Measurements from ENCODE around the gene STAT5B. TPM values are rescaled to one million over a fixed set of nuclear protein-coding genes. Genes with fewer than 3 reads are reported as not detected.
"Not testable (repeated sequence)": the region's sequence is repeated elsewhere in the genome, so short reads cannot be mapped to it uniquely, and the experiment has no call there.

Gene STAT5B
- total RNA-seq, 1 donor from 2014 or later = 156 TPM

- intact Hi-C loops (cut with micrococcal nuclease) = loop anchor here (1.0 to 5.0 kb wide), 2 partner anchors 23 to 89 kb away; partner anchors contain the start of gene KCNH4
Observed at GRCh38 chr17:42271006-42271778, 5.0 kb downstream of the STAT5B start.

DNA sequence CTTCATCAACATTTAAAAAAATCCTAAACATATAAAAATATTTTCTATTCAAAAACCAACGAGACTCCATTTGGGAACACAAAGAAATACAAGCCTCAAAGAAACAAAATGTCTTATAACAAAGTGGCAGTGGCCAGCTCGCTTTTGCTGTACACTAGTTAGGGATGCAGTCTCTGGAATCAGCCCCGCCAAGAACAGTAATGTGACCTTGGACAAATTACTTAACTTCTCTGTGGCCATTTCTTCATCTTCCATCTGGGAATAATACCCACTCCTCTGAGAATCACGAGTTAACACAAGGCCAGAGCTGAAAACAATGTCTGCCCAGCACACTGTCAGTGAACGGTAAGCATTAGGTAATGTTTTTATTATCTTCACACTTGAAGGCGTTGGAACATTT lies 5.6 kb downstream of the STAT5B start:
- intact Hi-C loops (cut with micrococcal nuclease) = loop anchor here (5.0 kb wide), 1 partner anchor 88 kb away; the partner anchor contains the start of gene KCNH4

DNA sequence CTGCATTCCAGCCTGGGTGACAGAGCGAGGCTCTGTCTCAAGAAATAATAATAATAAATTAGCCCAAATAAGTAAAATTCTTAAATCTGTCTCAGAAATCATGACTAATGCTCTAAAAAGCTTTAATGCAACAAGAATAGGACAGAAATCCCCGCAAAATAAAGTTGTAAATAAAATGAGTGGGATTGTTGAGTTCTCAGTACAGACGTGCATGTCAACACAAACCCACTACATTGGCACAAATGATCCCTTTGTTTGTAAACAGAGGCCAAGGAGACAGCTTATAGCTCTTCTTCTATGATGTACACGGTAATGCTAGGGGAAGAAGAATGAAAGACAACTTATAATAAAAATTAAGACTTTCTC lies 6.0 kb downstream of the STAT5B start:
- intact Hi-C loops (cut with micrococcal nuclease) = loop anchor here (5.0 kb wide), 1 partner anchor 88 kb away; the partner anchor contains the start of gene KCNH4

DNA sequence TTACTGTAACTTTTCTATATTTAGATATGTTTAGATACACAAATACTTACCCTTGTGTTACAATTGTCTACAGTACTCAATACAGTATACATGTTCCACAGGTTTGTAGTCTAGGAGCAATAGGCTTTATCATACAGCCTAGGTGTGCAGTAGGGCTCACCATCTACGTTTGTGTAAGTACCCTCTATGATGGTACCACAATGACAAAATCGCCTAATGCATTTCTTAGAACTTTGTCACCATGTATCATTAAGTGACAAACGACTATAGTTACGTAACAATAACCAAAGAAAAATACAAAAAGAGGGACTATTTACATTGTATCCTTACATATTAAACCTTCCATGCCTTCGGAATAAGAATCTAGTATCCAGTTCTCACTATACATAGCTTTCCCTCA lies 8.0 kb downstream of the STAT5B start:
- intact Hi-C loops (cut with micrococcal nuclease) = no loop called here

- intact Hi-C loops (cut with micrococcal nuclease) = loop anchor here (1.0 kb wide), 2 partner anchors 8 to 17 kb away; no protein-coding TSS in a partner anchor
Observed at GRCh38 chr17:42266918-42267766, 9.0 kb downstream of the STAT5B start.

DNA sequence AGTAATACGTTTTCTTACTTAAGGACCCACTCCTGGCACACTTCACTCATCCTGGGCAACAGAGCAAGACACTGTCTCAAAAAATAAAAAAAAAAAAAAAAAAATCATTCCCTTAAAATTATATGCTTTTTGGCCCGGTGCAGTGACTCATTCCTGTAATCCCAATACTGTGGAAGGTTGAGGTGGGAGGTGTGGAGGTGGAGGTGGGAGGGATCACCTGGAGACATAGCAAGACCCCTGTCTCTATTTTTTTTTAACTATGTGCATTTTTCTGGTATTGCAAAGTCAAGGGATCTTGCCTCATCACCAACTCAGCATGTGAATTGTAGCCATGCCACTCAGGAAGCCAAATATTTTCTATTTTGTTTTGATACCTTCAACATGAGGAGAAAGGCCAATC lies 9.7 kb downstream of the STAT5B start:
- intact Hi-C loops (cut with micrococcal nuclease) = loop anchor here (1.0 kb wide), 1 partner anchor 16 kb away; no protein-coding TSS in a partner anchor

DNA sequence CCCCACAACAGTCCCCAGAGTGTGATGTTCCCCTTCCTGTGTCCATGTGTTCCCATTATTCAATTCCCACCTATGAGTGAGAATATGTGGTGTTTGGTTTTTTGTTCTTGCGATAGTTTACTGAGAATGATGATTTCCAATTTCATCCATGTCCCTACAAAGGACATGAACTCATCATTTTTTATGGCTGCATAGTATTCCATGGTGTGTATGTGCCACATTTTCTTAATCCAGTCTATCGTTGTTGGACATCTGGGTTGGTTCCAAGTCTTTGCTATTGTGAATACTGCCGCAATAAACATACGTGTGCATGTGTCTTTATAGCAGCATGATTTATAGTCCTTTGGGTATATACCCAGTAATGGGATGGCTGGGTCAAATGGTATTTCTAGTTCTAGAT lies 11.8 kb downstream of the STAT5B start:
- intact Hi-C loops (cut with micrococcal nuclease) = not testable (repeated sequence)

DNA sequence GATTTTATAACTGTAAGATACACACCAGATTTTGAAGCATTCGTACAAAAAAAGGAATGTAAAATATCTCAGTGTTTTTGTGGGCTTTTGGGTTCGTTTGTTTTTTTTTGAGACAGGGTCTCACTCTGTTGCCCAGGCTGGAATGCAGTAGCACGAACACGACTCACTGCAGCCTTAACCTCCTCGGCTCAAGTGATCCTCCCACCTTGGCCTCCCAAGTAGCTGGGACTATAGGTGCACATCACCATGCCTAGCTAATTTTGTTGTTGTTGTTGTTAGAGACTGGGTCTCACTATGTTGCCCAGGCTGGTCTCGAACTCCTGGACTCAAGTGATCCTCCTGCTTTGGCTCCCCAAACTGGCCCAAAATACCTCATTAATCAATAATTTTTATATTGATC lies 15.9 kb downstream of the STAT5B start:
- intact Hi-C loops (cut with micrococcal nuclease) = no loop called here

GRCh38 chr17:42255445-42255844 lies 20.7 kb downstream of the STAT5B start:
- intact Hi-C loops (cut with micrococcal nuclease) = no loop called here

DNA sequence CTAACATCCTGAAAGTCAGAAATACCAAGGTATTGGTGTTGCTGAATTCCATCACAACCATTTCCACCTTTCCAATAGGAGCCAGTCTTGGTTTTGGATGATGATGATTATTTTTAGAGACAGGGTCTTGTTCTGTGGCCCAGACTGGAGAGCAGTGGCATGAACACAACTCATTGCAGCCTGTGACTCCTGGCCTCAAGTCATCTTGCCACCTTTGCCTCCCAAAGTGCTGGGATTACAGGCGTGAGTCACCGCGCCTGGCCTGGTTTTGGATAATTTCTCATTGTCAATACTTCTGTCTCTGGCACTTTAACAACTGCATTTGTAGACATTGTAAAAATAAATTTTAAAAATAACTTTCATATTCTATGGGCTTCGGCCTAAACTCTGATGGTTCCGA lies 22.6 kb downstream of the STAT5B start:
- intact Hi-C loops (cut with micrococcal nuclease) = no loop called here

DNA sequence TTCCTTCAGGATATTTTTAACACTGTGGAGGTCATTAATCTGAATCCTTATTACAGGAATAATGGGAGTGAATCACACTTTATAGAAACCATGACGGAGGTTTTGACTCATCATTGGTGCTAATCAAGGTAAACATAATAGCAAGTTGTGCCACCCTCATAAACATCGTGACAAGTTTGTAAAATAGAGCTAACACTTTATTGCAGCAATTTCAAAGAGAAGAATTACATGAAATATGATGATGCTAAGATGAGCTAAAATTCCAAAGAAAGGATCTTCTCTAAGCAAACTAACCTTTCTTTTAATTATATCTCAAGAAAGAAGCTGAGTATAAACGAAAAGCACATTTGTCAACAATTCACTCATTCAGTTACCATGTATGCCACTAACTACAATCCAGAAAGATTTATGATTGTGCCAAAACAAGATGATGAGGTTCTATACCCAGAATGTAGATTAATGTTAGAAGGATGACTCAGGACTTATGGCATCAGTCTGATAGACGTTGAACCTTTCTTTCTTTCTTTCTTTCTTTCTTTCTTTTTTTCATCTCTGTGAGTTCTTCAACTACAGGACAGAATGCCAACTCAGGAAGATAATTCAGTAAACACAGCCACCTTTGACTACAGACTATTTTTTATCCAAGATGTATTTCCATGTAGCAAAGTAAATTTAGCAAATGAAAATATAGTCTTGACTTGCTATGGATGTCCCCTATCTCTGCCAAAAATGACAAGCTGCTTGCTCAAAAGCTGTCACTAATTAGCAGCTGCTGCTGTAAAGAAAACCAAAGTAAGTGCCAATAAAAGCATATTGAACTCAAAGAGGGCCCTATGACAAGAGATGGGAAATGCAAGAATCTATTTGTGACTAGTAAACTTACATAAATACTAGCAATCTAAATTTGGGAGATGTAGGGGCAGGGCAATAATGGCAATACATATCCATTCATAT lies 23.3 kb downstream of the STAT5B start:
- intact Hi-C loops (cut with micrococcal nuclease) = no loop called here

- intact Hi-C loops (cut with micrococcal nuclease) = no loop called here
Observed at GRCh38 chr17:42251115-42251514, 25.1 kb downstream of the STAT5B start.

- intact Hi-C loops (cut with micrococcal nuclease) = loop anchor here (1.0 to 2.0 kb wide), 3 partner anchors 16 to 91 kb away; no protein-coding TSS in a partner anchor
Observed at GRCh38 chr17:42249681-42250446, 26.3 kb downstream of the STAT5B start.

DNA sequence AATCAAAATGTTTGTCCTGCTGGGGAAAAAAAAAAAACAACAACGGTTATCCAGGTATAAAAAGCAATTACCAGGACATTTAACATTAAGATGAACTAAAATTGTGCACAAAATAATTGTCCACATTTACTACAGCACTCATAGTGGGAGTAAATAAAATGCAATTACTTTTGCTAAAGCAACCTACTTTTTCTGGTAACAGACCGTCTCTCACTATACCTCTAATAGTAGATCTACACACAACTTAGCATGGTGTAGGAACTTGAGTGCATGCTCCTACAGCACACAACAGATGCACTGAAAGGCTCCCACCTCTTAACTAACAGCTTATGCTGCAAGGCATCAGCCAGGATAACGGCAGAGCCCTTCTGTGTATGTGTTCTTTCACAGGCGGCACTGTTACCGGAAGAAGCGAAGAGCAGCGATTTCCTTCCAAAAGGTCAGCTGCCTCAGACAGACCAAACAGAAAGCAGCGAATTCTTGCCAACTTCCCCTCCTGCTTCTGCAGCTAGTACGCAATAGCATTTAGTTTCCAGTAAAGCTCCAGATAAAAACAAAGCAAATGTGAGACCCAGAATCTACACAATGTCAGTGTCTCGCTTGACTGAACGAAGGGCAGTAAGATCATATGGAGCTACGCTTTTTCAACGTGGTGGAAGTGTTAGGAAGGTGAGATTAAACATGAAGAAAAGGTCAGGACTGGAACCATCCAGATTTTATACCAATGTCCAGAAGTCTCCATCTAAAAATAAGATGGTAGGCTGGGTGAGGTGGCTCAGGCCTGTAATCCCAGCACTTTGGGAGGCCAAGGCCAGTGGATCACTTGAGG lies 27.6 kb downstream of the STAT5B start:
- intact Hi-C loops (cut with micrococcal nuclease) = loop anchor here (1.0 to 2.0 kb wide), 6 partner anchors 23 to 140 kb away; partner anchors contain the start of gene STAT3

DNA sequence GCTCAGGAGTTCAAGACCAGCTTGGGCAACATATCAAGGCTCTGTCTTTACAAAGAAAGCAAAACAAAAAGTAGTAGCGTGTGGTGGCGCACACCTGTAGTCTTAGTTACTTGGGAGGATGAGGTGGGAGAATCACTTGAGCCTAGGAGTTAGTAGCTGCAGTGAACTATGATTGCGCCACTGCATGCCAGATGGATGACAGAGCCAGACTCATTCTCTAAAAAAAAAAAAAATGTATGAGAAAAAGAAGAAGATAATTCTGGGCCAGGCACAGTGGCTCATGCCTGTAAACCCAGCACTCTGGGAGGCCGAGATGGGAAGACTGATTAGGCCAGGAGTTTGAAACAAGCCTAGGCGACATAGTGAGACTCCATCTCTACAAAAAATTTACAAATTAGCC lies 28.5 kb downstream of the STAT5B start:
- intact Hi-C loops (cut with micrococcal nuclease) = loop anchor here (1.0 to 2.0 kb wide), 5 partner anchors 24 to 141 kb away; partner anchors contain the start of gene STAT3

DNA sequence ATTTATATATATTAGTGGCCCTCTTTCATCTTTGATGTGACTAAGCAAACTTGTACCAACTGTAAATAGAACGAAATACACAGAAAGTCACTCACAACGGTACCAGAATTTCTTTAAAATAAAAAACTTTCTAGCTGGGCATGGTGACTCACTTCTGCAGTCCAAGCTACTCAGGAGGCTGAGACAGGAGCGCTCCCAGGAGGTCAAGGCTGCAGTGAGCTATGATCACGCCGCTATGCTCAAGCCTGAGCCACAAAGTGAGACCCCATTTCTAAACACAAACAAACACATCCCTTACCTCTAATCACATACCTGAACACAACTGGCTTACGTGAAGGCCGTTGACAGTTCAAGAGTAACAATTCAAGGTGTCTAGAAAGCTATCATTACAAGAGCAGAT lies 29.7 kb downstream of the STAT5B start:
- intact Hi-C loops (cut with micrococcal nuclease) = no loop called here

DNA sequence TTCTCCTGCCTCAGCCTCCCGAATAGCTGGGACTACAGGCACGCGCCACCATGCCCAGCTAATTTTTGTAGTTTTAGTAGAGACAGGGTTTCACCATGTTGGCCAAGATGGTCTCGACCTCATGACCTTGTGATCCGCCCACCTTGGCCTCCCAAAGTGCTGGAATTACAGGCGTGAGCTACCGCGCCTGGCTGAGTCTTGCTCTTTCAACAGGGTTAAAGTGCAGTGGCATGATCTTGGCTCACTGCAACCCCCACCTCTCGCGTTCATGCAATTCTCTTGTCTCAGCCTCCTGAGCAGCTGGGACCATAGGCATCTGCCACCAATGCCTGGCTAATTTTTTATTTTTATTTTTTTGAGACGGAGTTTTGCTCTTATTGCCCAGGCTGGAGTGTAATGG lies 31.0 kb downstream of the STAT5B start:
- intact Hi-C loops (cut with micrococcal nuclease) = not testable (repeated sequence)

GRCh38 chr17:42244116-42244515 lies 32.1 kb downstream of the STAT5B start:
- intact Hi-C loops (cut with micrococcal nuclease) = not testable (repeated sequence)

- intact Hi-C loops (cut with micrococcal nuclease) = no loop called here
Observed at GRCh38 chr17:42243493-42243982, 32.7 kb downstream of the STAT5B start.

Measured in T-helper 1 cell treated with Interleukin-12 subunit alpha and Interleukin-12 subunit beta and Interleukin-4 antibody, amounts not matched to agents 30 ng/mL and 1 ng/mL, for 36 hours (primary cell).